IPS-NIHi7 (cell line): Measurements from ENCODE around the gene SPATA17.
"Not testable (repeated sequence)": the region's sequence is repeated elsewhere in the genome, so short reads cannot be mapped to it uniquely, and the experiment has no call there.

Source experiments
- DNase-seq: peaks from one replicate; pipeline ENCODE4 v3.0.0; 2012; ENCODE audit warnings: mixed read lengths; ENCODE audit errors: extremely low spot score

The SPATA17 gene, protein sequence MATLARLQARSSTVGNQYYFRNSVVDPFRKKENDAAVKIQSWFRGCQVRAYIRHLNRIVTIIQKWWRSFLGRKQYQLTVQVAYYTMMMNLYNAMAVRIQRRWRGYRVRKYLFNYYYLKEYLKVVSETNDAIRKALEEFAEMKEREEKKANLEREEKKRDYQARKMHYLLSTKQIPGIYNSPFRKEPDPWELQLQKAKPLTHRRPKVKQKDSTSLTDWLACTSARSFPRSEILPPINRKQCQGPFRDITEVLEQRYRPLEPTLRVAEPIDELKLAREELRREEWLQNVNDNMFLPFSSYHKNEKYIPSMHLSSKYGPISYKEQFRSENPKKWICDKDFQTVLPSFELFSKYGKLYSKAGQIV

DNA sequence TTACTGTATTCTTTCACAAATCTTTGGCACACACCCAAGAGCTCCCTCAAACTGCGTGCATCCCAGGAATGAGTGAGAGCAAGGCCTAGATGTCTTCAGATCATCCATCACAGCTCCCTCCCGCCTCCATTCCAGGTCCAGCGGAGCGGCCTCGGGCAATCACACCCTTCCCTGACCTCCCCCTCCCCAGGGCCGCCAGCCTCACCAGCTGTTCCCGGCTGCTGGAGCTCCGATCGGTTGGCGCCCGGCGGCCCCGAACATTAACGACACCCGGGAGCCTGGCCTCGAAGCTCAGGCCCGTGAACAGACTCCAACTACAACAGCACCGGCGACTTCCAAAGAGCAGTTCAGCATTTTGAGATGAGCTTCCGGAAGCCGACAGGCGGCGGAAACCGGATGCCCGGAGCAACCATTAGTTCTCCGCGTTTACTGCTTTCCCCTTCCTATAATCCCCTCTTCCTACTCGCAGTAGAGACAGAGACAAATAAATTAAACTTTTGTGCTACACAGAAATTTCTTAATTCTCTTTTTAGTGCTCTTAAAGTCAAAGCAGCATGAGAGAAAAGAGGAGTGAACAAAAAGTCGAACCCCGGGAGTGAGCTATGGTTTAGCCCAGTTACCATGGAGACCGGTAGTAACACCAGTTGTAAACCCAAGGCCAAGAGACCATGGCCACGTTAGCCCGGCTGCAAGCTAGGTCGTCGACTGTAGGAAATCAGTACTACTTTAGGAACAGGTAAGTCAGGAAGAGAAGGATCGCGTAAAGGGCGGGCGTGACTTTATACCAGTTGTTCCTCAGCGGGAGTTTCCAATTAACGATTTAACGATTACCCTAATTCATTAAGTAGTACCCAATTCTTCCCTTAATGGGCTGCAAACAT, at the start of gene SPATA17, which contains the start of gene GPATCH2:
SPATA17 (plus strand) TSS at position 634 of the 881 bp plus-strand sequence; CDS start at position 669, 35 bp downstream.
GPATCH2 (minus strand) TSS at position 380 of the 881 bp plus-strand sequence; CDS start at position 261, 119 bp downstream.
- DNase-seq = peak; percentile 84

DNA sequence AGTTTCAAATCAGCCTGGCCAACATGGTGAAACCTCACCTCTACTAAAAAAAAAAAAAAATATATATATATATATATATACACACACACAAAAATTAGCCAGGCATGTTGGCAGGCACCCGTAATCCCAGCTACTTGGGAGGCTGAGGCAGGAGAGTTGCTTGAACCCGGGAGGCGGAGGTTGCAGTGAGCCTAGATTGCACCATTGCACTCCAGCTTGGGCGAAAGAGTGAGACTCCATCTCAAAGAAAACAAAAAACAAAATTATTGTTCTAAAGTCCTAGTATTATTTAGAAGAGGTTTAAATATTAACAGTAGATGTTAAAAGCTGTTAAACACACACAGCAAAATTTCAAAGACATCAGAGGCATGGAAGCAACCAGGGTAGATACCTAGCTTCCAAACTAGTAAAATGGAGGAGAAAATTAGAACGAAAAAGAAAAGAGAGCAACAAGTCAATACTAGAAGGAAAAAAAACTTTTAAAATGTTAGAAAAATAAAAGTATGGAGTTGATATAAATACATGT, 46.8 kb upstream of the SPATA17 start:
- not testable (repeated sequence) for DNase-seq

DNA sequence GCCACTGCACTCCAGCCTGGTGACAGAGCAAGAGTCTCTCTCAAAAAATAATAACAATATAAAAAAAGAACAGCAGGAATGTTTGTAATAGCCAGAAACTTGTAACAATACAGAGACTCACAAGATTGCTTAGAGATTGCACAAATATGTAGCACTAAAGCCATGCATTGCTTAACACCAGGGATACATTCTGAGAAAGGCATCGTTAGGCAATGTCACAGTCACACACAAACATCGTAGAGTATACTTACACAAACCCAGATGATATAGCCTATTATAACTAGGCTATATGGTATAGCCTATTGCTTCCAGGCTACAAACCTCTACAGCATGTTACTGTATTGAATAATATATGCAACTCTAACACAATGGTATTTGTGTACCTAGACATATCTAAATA, 45.6 kb upstream of the SPATA17 start:
- no peak for DNase-seq

DNA sequence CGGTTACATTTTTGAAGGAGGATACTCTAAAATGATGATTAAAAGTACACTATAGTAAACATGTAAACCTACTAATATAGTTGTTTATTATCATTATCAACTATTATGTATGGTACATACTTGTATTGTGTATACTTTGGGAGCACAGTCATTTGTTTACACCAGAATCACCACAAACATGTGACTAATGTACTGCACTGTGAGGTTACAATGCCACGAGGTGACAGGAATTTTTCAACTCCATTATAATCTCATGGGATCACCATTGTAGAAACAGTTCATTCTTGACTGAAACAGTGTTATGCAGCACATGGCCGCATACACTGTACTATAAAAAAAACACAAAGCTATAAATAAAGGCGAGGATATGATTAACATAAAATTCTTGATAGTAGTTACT, 44.6 kb upstream of the SPATA17 start:
- DNase-seq = no peak

DNA sequence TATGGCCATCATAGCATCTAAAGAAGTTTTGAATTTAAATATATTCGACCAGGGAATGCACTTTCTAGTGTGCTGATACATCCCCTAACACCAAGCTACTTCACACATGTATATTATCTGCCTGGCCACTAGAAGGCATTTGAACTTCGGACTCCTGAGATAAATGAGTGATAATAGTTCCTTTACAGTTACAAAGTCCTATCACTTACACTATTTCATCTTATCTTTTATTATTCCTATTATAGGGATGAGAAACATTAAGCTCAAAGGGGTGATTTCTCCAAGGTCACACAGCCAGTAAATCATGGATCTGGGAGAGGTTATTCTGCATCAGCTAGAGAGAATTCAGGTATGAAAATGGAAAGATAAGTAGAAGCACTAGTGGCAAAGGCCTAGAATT, 40.5 kb upstream of the SPATA17 start:
- DNase-seq = no peak

DNA sequence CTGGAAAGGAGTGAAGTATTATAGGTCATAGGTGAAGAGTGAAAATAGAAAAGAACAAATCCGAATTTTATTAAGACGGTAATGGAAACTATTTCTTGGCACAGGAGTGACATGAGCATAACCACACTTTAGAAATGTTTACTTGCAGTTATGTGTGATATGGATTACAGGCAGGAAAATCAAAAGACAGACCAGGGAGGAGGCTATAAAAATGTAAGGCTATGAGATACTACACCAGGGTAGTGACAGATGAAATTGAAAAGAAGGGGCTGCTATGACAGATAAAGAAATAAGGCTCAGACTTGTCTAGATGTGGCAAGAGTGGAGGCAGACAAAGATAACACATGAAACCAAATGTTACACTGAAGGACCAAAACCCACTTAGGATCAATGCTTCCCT, 32.0 kb upstream of the SPATA17 start:
- no peak for DNase-seq

DNA sequence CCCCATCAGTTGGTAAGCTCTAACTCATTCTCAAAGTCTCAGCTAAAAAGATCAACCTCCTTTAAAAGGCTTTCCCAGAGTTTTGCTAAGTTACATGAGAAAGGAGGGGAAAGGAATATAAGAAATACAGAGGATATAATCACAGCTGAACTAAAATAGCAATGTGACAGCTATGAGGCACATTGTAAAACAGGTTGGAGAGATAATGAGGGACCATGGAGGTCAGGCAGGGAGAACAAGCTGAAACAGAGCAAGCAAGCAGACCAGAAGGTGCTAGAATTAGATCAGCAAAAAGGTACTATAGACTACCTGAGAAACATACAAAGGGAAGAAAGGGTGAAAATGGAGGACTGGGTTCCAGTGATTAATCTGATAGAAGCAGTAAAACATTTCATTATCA, 28.8 kb upstream of the SPATA17 start:
- no peak for DNase-seq

DNA sequence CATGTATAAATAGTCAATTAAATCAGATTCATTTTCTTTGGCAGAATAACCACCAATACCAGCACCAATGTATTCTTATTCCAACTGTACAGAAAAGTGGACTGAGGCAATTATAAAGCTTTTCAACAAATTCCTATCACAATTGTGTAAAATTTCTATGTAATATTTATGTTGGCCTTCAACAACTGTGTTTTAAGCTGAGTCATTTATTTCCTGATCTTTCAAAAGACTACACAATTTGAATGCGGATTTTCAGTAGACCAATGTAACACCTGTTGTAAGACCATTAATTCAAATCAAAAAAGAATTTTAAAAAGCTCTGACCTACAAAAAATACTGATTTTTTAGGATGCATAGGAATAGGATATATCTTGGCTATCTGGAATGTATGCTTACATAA, 25.8 kb upstream of the SPATA17 start:
- DNase-seq = no peak

DNA sequence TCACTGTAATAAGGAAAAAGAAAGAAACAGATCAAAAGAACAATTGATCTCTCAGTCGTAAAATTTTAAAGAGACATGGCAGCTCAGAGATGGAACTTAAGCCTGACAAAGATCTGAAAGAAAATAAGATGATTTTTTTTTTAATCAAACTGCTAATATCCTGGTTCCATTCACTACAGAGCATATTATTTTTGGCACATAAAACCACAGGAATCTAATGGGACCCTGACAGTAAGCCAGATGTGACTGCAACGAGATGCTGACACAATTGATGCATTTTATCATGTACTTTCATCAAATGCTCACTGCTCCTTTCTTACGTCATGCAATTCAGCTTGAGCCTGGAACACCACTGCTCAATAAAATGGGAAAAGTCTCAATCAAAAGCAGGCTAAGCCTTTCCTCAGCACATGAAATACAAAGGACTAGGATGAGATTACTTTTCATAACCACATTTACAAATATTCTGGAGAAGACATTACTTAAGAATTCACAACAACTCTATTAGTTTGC, 16.9 kb upstream of the SPATA17 start:
- DNase-seq = no peak

DNA sequence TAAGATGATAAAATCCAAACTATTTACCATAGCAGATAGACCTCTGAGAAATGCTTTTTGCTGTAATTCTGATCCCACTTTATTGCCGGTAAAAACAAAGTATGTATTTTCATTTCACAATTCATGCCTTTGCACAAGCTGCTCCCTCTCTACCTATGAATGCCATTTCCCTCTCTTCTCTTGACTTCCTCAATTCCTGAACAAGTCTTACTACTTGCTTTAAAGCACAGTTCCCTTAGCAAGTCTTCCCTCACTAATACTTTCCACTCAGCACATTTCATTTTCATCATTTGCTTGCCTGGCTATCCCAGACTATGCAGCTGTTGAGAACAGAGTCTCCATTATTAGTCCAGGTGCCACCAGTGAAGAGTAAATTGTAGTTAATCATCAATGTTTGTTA, 14.0 kb upstream of the SPATA17 start:
- DNase-seq = no peak

DNA sequence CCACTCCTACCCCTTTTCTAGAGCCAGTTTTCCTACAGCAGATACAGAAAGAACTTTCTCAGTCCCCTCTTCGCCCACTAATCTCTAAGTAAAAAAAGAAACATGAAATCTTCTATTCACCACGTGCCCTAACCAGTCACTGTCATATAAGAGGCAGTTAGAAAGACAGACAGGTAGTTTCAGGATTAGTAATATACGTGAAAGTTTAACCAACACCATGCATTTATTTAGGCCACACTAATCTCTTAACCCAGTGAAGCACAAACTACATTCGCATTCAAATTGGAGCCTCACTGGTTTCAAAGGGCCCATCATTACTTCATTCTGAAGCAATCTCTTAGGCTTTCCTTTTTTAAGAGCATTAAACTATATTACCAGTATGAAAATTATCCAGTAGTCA, 10.3 kb upstream of the SPATA17 start:
- DNase-seq = no peak

DNA sequence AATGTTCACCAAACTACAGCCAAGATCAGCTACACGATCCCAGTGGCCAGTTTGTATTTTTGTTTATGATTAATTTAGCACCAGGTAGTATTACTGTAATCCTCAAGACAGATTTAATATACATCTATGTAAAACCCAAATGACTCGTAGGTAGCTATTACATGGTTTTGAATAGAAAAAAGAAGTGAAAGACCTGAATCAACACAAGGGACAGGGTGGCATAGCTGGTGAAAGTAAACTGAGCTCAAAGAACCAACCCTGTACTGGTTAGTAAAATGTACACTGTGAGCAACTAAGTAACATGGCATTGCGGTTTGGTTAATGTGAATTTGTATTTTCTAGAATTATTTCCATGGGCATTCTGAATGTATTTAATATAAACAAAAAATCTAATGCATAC, 9.1 kb upstream of the SPATA17 start:
- no peak for DNase-seq

DNA sequence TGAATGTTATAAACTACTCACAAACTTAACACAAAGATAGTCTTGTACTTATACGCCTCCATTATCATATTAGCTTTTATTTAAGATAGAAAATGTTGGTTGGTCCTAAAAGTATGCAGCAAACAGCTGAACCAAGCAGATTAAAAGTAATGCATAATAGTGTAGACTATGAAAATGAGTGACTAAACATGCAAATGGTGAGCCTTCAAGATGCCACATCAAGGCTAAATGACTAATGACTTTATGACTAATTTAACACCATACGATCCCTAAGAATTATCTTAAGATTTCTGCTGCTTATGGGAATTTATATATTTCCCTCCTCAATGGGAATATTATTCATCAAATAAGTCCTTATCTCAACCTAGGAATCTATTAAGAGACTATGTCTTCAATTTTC, 4.8 kb upstream of the SPATA17 start:
- DNase-seq = no peak

DNA sequence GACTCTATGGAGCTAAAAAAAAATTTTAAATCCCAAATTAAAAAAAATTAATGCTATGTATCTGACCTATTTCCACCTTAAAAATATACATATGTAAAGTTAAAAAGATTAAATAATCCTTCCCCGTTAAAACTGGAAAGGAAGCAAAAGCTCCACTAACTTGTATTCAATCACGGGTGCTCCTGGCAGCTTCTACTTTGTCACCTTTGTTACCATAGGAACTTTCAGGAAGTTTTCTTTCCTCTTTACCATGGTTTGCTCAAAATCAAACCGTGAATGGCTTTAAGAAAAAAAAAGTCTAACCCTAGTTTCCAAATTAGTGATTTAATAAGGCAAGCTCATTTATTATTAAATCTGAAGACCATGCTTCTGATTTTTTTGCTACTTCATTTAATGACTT, 3.7 kb upstream of the SPATA17 start:
- DNase-seq = no peak

DNA sequence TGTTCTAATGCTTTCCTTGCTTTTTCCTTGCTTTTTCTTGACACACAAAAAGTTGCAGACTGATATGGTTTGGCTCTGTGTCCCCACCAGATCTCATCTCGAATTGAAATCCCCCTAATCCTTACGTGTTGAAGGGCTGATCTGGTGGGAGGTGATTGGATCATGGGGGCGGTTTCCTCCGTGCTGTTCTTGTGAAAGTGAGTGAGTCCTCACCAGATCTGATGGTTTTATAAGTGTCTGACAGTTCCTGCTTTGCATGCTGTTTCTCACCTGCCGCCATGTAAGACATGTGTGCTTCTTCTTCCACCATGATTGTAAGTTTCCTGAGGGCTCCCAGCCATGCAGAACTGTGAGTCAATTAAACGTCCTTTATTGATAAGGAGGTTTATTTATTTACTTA, 11.3 kb downstream of the SPATA17 start:
- DNase-seq = no peak

DNA sequence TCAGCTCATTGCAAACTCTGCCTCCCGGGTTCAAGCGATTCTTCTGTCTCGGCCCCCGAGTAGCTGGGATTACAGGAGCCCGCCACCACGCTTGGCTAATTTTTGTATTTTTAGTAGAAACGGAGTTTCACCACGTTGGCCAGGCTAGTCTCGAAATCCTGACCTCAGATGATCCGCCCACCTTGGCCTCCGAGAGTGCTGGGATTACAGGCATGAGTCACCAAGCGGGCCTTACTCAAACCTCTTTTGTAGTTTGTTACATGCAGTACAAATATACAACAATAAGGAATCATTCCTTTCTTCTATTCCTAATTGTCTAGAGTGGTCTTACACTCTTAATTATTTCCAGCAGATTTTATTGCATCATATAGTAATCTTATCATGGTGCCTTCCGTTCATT, 16.6 kb downstream of the SPATA17 start:
- DNase-seq = no peak

DNA sequence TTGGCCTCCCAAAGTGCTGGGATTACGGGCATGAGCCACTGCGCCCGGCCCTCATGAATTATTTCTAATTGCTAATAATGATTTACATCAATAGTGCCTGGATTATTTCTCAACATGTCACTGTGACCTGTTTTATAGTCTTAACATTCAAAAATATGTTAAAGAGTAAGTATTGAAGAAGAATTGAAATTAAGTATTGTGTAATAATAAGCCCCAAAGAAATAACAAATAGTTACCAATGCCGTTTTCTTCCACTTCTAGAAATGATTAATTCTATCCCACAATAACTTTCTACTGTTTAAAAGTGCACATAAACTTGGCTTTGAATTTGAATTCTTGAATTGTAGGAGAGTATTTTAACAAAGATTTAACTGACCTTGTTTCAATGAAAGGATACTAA, 19.5 kb downstream of the SPATA17 start:
- DNase-seq = no peak

DNA sequence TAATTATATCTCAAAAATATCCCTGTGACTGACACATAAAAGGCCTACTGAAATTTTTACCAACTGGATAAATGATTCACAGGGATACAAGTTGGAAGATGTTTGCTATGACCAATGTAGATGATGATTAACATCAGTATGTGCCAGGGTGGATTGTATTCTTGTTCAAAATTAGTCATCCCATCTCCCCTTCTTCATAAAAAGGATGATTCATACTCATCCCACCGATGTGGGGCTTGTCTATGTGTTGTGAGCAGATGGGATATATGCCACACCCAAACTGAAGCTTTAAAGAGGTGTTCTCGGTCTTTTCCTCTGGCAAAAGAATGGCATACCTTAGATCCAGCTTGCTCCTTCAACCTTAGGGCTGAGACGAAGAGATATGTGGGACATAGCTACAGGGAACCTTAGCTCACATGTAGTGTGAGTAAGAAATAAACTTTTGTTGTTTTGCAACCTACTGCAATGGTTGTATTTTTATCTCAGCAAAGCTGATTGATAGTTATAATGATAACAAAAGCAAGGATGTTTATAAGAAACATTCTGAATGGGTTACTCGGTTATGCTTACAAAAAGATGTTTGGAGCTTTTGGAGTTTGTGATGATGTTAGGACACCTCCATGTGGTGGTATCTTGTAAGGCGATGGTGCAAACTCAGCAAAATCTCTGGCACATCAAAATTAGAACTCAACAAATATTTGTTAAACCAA, 29.4 kb downstream of the SPATA17 start:
- DNase-seq = peak; percentile 22

DNA sequence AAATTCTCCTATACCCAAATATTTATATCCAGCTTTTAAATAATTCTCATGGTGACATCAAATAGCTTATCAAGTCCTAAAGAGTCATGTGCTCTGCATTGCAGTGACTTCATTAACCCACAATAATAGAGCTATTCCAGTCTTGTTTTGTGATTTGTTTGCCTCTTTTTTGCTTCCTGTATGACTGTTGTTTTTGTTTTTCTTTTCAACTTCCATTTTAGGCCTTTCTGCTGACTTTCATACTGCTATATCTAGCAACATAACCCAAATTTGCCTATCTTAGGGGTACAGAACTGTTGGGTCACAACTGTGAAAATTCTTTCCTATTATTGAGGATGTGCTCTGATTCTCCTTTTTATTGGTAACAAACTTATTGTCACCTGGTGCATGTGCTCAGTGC, 30.3 kb downstream of the SPATA17 start:
- DNase-seq = no peak

DNA sequence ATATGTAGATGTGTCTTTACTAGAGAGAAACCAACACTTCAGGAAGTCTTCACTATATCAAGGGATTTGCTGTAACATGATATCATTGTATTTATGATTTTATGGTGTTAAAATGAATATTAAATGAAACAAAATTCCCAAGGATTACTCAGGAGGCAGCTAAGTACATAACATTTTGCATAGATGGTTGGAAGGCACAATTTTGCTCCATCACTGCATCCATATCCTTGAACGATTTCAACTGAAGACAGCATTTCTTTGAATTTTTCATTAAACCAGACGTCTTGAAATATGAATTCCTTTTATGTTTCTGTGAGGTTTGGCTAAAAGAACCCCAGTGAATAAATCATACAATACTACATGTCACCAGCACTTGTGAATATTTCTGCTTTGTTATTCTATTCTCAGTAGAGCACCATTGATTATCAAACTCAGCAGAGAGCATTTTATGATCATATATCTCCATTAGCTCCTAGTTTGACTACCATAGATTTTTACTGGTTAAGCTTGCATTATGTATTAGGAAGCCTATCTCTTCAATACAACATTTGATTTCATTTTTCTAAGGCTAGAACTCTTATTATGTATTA, 37.3 kb downstream of the SPATA17 start:
- no peak for DNase-seq

DNA sequence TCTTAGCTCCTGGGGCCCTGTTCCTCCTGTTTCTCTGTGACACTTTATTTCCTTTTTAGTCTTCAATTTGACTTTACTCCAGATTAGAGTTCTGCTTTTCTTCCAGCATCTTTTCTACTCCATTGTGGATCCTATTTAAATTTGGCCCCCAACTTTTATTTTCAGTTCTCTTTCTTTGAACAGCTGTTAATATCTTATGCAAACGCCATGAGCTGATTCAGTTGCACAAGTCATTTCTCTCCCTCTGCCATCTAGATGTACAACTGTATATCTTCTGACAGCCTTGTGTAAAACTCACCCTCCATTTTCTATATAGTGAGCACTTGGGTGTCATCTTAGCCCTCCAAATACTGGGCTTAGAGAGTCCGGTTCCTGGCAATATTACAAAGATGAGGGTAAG, 42.2 kb downstream of the SPATA17 start:
- DNase-seq = no peak
